NT2/D1 (cell line): ENCODE measurements around the gene NELL2.

Experiments used
- SUZ12 ChIP-seq: IDR thresholded peaks from 2 replicates; pipeline ENCODE4 v1.6.1; 2011; ENCODE audit not compliant: insufficient read length, insufficient read depth; ENCODE audit errors: extremely low read depth
- YY1 ChIP-seq: IDR thresholded peaks from 2 replicates; pipeline ENCODE4 v1.6.1; 2011; ENCODE audit not compliant: insufficient read length, insufficient read depth

DNA sequence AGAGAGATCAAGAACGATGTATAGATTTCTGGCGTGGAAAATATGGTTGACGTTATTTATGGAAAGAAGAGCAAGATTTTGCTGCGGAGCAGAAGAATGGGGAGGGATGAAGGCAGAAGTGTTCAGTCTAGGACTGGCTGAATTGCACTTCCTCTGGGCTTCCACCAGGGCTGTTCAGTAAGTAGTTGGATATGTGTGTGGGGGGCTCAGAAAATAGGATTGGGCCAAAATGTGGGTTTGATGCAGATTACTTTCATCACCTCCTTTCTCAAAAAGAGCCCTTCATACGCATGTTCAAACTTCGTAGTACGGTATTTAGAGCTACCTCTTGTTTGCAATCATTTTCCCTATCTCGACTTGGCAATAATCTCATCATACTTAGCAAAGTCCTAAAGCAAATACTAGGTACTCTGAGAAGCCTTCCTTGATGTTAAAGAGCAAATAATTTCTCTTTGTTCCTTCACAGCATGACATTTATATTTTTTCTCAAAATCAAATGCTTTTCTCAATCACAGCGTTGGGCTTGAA is 349.4 kb downstream of the NELL2 start:
- TF ChIP-seq YY1 (no peak), SUZ12 (no peak)
